Mucosa of descending colon (tissue), 3 donors: ENCODE measurements around the gene AXDND1. TPM values are rescaled to one million over a fixed set of nuclear protein-coding genes. Genes with fewer than 3 reads are reported as not detected.

ENCODE experiments used
- ATAC-seq: fragments of 200-7000 bp; cut with Tn5 transposase; one replicate; pipeline ENCODE4 v1.9.1; 2020; ENCODE audit warnings: mild to moderate bottlenecking, moderate library complexity
- DNase-seq, 3 donors: peaks; one replicate each; pipeline ENCODE4 v3.0.0-alpha.2; 2020
- H3K36me3 ChIP-seq: fragments of 200-600 bp; one replicate; pipeline ENCODE4 v1.8.0; 2021; ENCODE audit warnings: low read depth, mild to moderate bottlenecking
- H3K4me1 ChIP-seq: fragments of 200-600 bp; one replicate; pipeline ENCODE4 v1.8.0; 2021; ENCODE audit warnings: low read depth, mild to moderate bottlenecking
- H3K4me3 ChIP-seq: fragments of 200-600 bp; one replicate; pipeline ENCODE4 v1.8.0; 2021; ENCODE audit warnings: mild to moderate bottlenecking
- H3K9me3 ChIP-seq: fragments of 200-600 bp; one replicate; pipeline ENCODE4 v1.8.0; 2021; ENCODE audit warnings: mild to moderate bottlenecking
- CTCF ChIP-seq: fragments of 200-600 bp; IDR thresholded peaks from one replicate; pipeline ENCODE4 v1.8.0; 2022; ENCODE audit warnings: antibody characterized with exemption, mild to moderate bottlenecking
- intact Hi-C, 2 donors: fragments of 100-400 bp; cut with DNase I in 1 of 2; cut with micrococcal nuclease in 1 of 2; formaldehyde crosslinking; loops; one replicate each; pipeline versions ENCODE4 v1.11.0 to v1.11.1; 2022; cut with DNase I, micrococcal nuclease
- total RNA-seq, 3 donors: library from RNA; stranded (reverse); fragmentation: NEBNext Ultra II Directional in 2 of 3; extraction: Animal tissue kit (Norgen Biotek cat#: 25700) in 2 of 3; gene quantifications; one replicate each; pipeline versions ENCODE4 v1.2.1 to v1.2.4, GENCODE V29; 2021 to 2023
- donor health status: DM: no; HTN: no; CAD: no; lungs with moderate emphysema.
- donor health status: DM: no; HTN: no; CAD: no.
- donor health status: DM: no; HTN: yes; CAD: no.

AXDND1 gene
- total RNA-seq, 3 donors from 2014 or later = 5.6 to 21.1 (median 10.2) TPM

GRCh38 chr1:179586107-179586823 lies 220.5 kb downstream of the AXDND1 start:
- peak; percentile 72 to 84 (median 83) for DNase-seq
- TF ChIP-seq CTCF = peak; percentile 64
- Histone ChIP-seq H3K9me3 (no peaks in the 10 kb centered on the region), H3K4me1 (no peaks in the 10 kb centered on the region), H3K36me3 (no peaks in the 10 kb centered on the region), H3K4me3 (no peak overlapping the region)
- ATAC-seq = peak; percentile 94
- intact Hi-C loops = no loop called here

GRCh38 chr1:179587336-179587735 lies 221.6 kb downstream of the AXDND1 start:
- no peak overlapping the region for H3K4me3 ChIP-seq
- no peaks in the 10 kb centered on the region for H3K9me3 ChIP-seq
- intact Hi-C loops = no loop called here
- TF ChIP-seq CTCF = no peak
- no peak for DNase-seq
- no peak for ATAC-seq
- H3K36me3 ChIP-seq = no peaks in the 10 kb centered on the region
- H3K4me1 ChIP-seq = peaks cover 4% of the 10 kb centered on the region

- no peak for TF ChIP-seq CTCF
- H3K9me3 ChIP-seq = no peaks in the 10 kb centered on the region
- DNase-seq (no peak), ATAC-seq (no peak)
- intact Hi-C loops = no loop called here
- no peak overlapping the region for H3K4me3 ChIP-seq
- no peaks in the 10 kb centered on the region for H3K36me3 ChIP-seq
- peaks cover 4% of the 10 kb centered on the region for H3K4me1 ChIP-seq
Measured at GRCh38 chr1:179588425-179589024, 222.8 kb downstream of the AXDND1 start.

GRCh38 chr1:179589509-179589908 lies 223.7 kb downstream of the AXDND1 start:
- no peak overlapping the region for H3K4me3 ChIP-seq
- no peak for TF ChIP-seq CTCF

GRCh38 chr1:179590671-179591070 lies 224.9 kb downstream of the AXDND1 start:
- no peaks in the 10 kb centered on the region for H3K36me3 ChIP-seq
- no peak overlapping the region for H3K4me3 ChIP-seq
- H3K9me3 ChIP-seq = no peaks in the 10 kb centered on the region
- no peak for TF ChIP-seq CTCF
- ATAC-seq = no peak
- no peak for DNase-seq
- intact Hi-C loops = no loop called here
- peaks cover 4% of the 10 kb centered on the region for H3K4me1 ChIP-seq

More at GRCh38 chr1:179589509-179589908, 223.7 kb downstream of the AXDND1 start:
- no peak for ATAC-seq
- Histone ChIP-seq H3K9me3 (no peaks in the 10 kb centered on the region), H3K4me1 (peaks cover 4% of the 10 kb centered on the region), H3K36me3 (no peaks in the 10 kb centered on the region)
- intact Hi-C loops = no loop called here
- no peak for DNase-seq
